ENCODE data around the gene ZNF546. TPM values are rescaled to one million over a fixed set of nuclear protein-coding genes. Genes with fewer than 3 reads are reported as not detected.
"Not testable (repeated sequence)": the region's sequence is repeated elsewhere in the genome, so short reads cannot be mapped to it uniquely, and the experiment has no call there.

The ZNF546 gene
- total RNA-seq, 1 donor from 2014 or later = 6.7 TPM

- intact Hi-C loops (cut with DNase I) = no loop called here
- DNase-seq = no peak
- no peak overlapping the region for H3K27ac ChIP-seq
- no peaks in the 10 kb centered on the region for H3K4me1 ChIP-seq
- H3K4me3 ChIP-seq = no peak overlapping the region
- no peaks in the 10 kb centered on the region for H3K36me3 ChIP-seq
- H3K9me3 ChIP-seq = peaks cover 80% of the 10 kb centered on the region
- no peaks in the 10 kb centered on the region for H3K27me3 ChIP-seq
- no peak for ATAC-seq
- no peak for TF ChIP-seq CTCF (IDR thresholded peaks at IDR 0.05)
These were observed 29.2 kb downstream of the ZNF546 start for GRCh38 chr19:40025938-40026596.

- no peak for TF ChIP-seq CTCF (IDR thresholded peaks at IDR 0.05)
- ATAC-seq (no peak), DNase-seq (no peak)
- Histone ChIP-seq H3K27ac (no peak overlapping the region), H3K27me3 (no peaks in the 10 kb centered on the region), H3K36me3 (no peaks in the 10 kb centered on the region), H3K9me3 (peaks cover 80% of the 10 kb centered on the region), H3K4me3 (no peak overlapping the region), H3K4me1 (no peaks in the 10 kb centered on the region)
- intact Hi-C loops (cut with DNase I) = no loop called here
These were observed 29.7 kb downstream of the ZNF546 start for GRCh38 chr19:40026597-40026970.

- TF ChIP-seq CTCF (IDR thresholded peaks at IDR 0.05) = no peak
- Histone ChIP-seq H3K36me3 (no peaks in the 10 kb centered on the region), H3K27ac (no peak overlapping the region), H3K9me3 (peaks cover 75% of the 10 kb centered on the region), H3K4me3 (no peak overlapping the region), H3K27me3 (no peaks in the 10 kb centered on the region), H3K4me1 (no peaks in the 10 kb centered on the region)
- DNase-seq (no peak), ATAC-seq (no peak)
- intact Hi-C loops (cut with DNase I) = no loop called here
These were observed 37.2 kb downstream of the ZNF546 start for GRCh38 chr19:40033989-40034560.

GRCh38 chr19:40035996-40036395 is 39.1 kb downstream of the ZNF546 start:
- Histone ChIP-seq H3K4me3 (no peak overlapping the region), H3K9me3 (peaks cover 57% of the 10 kb centered on the region), H3K4me1 (no peaks in the 10 kb centered on the region), H3K27me3 (no peaks in the 10 kb centered on the region), H3K36me3 (no peaks in the 10 kb centered on the region), H3K27ac (no peak overlapping the region)
- intact Hi-C loops (cut with DNase I) = no loop called here
- no peak for TF ChIP-seq CTCF (IDR thresholded peaks at IDR 0.05)
- DNase-seq (no peak), ATAC-seq (no peak)

- H3K4me3 ChIP-seq; H3K27ac ChIP-seq; intact Hi-C loops (cut with DNase I); H3K27me3 ChIP-seq; H3K36me3 ChIP-seq; ATAC-seq; DNase-seq; H3K4me1 ChIP-seq: not testable (repeated sequence)
- peaks cover 37% of the 10 kb centered on the region for H3K9me3 ChIP-seq
These were observed 41.2 kb downstream of the ZNF546 start for GRCh38 chr19:40038047-40038446.

- H3K27me3 ChIP-seq; H3K27ac ChIP-seq; H3K4me3 ChIP-seq; ATAC-seq; H3K4me1 ChIP-seq; DNase-seq; intact Hi-C loops (cut with DNase I): not testable (repeated sequence)
- H3K9me3 ChIP-seq = peaks cover 25% of the 10 kb centered on the region
- H3K36me3 ChIP-seq = peaks cover 34% of the 10 kb centered on the region
These were observed 44.9 kb downstream of the ZNF546 start for GRCh38 chr19:40041718-40042117.

All from upper lobe of right lung (tissue), 1 donor.